Neural cell (in vitro differentiated cells): ENCODE data around the gene SAG. TPM values are rescaled to one million over a fixed set of nuclear protein-coding genes. Genes with fewer than 3 reads are reported as not detected.

ENCODE experiments used
- H2AFZ ChIP-seq: fragments of 200-600, 300-800 bp; sonication (generic), shearing (Covaris generic); 2 replicates; pipeline ENCODE4 v1.6.0; 2014; ENCODE audit warnings: low read depth, mild to moderate bottlenecking, antibody characterized with exemption, low read length, moderate library complexity
- H3F3A ChIP-seq: fragments of 200-600 bp; shearing (Covaris generic); 2 replicates; pipeline ENCODE4 v1.6.1; 2016; ENCODE audit warnings: mild to moderate bottlenecking, moderate library complexity, mixed read lengths, antibody characterized with exemption, low read length; ENCODE audit not compliant: insufficient read depth, poor library complexity, severe bottlenecking
- H3K27ac ChIP-seq: fragments of 200-600, 300-800 bp; sonication (generic), shearing (Covaris generic); 2 replicates; pipeline ENCODE4 v1.5.1; 2014; ENCODE audit warnings: mild to moderate bottlenecking, low read length, moderate library complexity
- H3K27me3 ChIP-seq: fragments of 300-800, 200-600 bp; sonication (generic), shearing (Covaris generic); 2 replicates; pipeline ENCODE4 v1.6.0; 2014; ENCODE audit warnings: mild to moderate bottlenecking, low read depth, low read length, moderate library complexity; ENCODE audit not compliant: insufficient read depth
- H3K36me3 ChIP-seq: fragments of 300-800, 200-600 bp; sonication (generic), shearing (Covaris generic); 2 replicates; pipeline ENCODE4 v1.5.1; 2014; ENCODE audit warnings: mild to moderate bottlenecking, antibody characterized with exemption, low read length, moderate library complexity; ENCODE audit not compliant: insufficient read depth
- H3K4me2 ChIP-seq: fragments of 300-800, 200-600 bp; sonication (generic), shearing (Covaris generic); 2 replicates; pipeline ENCODE4 v1.6.0; 2014; ENCODE audit warnings: mild to moderate bottlenecking, low read length
- H3K4me3 ChIP-seq: fragments of 300-800, 200-600 bp; sonication (generic), shearing (Covaris generic); 2 replicates; pipeline ENCODE4 v1.5.1; 2014; ENCODE audit warnings: mild to moderate bottlenecking, low read length, moderate library complexity
- H3K79me2 ChIP-seq: fragments of 200-600 bp; shearing (Covaris generic); replicated peaks from 2 replicates; pipeline ENCODE4 v1.6.0; 2014; ENCODE audit warnings: mild to moderate bottlenecking, low read length, moderate library complexity; ENCODE audit not compliant: insufficient read depth
- H3K9ac ChIP-seq: fragments of 300-800, 200-600 bp; sonication (generic), shearing (Covaris generic); 2 replicates; pipeline ENCODE4 v1.6.1; 2016; ENCODE audit warnings: mild to moderate bottlenecking, low read length, mixed read lengths
- H3K9me2 ChIP-seq: fragments of 200-600 bp; shearing (Covaris generic); 2 replicates; pipeline ENCODE4 v1.6.1; 2016; ENCODE audit warnings: mild to moderate bottlenecking, low read length, mixed read lengths; ENCODE audit not compliant: insufficient read depth
- H3K9me3 ChIP-seq: fragments of 200-600, 300-800 bp; sonication (generic), shearing (Covaris generic); 2 replicates; pipeline ENCODE4 v1.6.1; 2016; ENCODE audit warnings: mild to moderate bottlenecking, mixed run types, low read length, moderate library complexity, mixed read lengths
- H4K20me1 ChIP-seq: fragments of 200-600 bp; shearing (Covaris generic); 2 replicates; pipeline ENCODE4 v1.6.1; 2016; ENCODE audit warnings: mild to moderate bottlenecking, mixed run types; ENCODE audit not compliant: insufficient read depth
- CTCF ChIP-seq: fragments of 450-650 bp; IDR thresholded peaks from 2 replicates; pipeline ENCODE4 v1.5.1; 2014; ENCODE audit warnings: antibody characterized with exemption, mild to moderate bottlenecking, moderate library complexity; ENCODE audit not compliant: poor library complexity, severe bottlenecking
- EP300 ChIP-seq: fragments of 450-650 bp; conservative IDR thresholded peaks from 2 replicates; pipeline ENCODE4 v1.6.1; 2014; ENCODE audit warnings: antibody characterized with exemption, mild to moderate bottlenecking, moderate library complexity; ENCODE audit not compliant: poor library complexity, severe bottlenecking
- EZH2 ChIP-seq: fragments of 200-600, 300-800 bp; shearing (Covaris generic), sonication (generic); IDR thresholded peaks from 2 replicates; pipeline ENCODE4 v1.6.1; 2014; ENCODE audit warnings: antibody characterized with exemption, low read length, borderline replicate concordance, mild to moderate bottlenecking; ENCODE audit not compliant: insufficient read depth, poor library complexity, severe bottlenecking
- MXI1 ChIP-seq: fragments of 450-650 bp; conservative IDR thresholded peaks from 2 replicates; pipeline ENCODE4 v1.6.1; 2014; ENCODE audit warnings: antibody characterized with exemption, mild to moderate bottlenecking; ENCODE audit not compliant: poor library complexity, severe bottlenecking
- POLR2AphosphoS5 ChIP-seq: IDR thresholded peaks from 2 replicates; pipeline ENCODE4 v1.6.1; 2012
- RAD21 ChIP-seq: fragments of 450-650 bp; conservative IDR thresholded peaks from 2 replicates; pipeline ENCODE4 v1.6.1; 2014; ENCODE audit warnings: antibody characterized with exemption, mild to moderate bottlenecking, moderate library complexity
- REST ChIP-seq: IDR thresholded peaks from 2 replicates; pipeline ENCODE4 v1.6.1; 2012; ENCODE audit warnings: borderline replicate concordance
- SMC3 ChIP-seq: fragments of 450-650 bp; conservative IDR thresholded peaks from 2 replicates; pipeline ENCODE4 v1.6.1; 2014; ENCODE audit warnings: antibody characterized with exemption, mild to moderate bottlenecking, moderate library complexity; ENCODE audit not compliant: poor library complexity
- TAF1 ChIP-seq: IDR thresholded peaks from 2 replicates; pipeline ENCODE4 v1.6.1; 2012; ENCODE audit warnings: low read depth
- polyA plus RNA-seq: library from polyadenylated mRNA; depleted of rRNA; stranded (reverse); fragments of >200 nt; gene quantifications from 2 replicates; pipeline ENCODE4 v1.2.3, GENCODE V29; 2014

SAG gene
- polyA plus RNA-seq, 1 donor from 2014 or later, result not detected

- Histone ChIP-seq H3K9ac (no peak overlapping the region), H4K20me1 (no peaks in the 10 kb centered on the region), H3K9me2 (no peaks in the 10 kb centered on the region), H3K36me3 (no peaks in the 10 kb centered on the region), H3K27me3 (no peaks in the 10 kb centered on the region), H3K4me3 (no peak overlapping the region), H3K27ac (no peak overlapping the region), H2AFZ (no peak overlapping the region), H3K79me2 (no peaks in the 10 kb centered on the region), H3K9me3 (no peaks in the 10 kb centered on the region), H3K4me2 (no peak overlapping the region), H3F3A (no peaks in the 10 kb centered on the region)
- TF ChIP-seq EZH2 (no peak), POLR2AphosphoS5 (no peak), SMC3 (no peak), CTCF (no peak), TAF1 (no peak), REST (no peak), EP300 (no peak), RAD21 (no peak), MXI1 (no peak)
These were observed 33.7 kb downstream of the SAG start for GRCh38 chr2:233341296-233341695.

GRCh38 chr2:233342301-233342700, 34.7 kb downstream of the SAG start:
- no peak overlapping the region for H3K9ac ChIP-seq
- H3F3A ChIP-seq, result no peaks in the 10 kb centered on the region
- no peak overlapping the region for H3K4me3 ChIP-seq
- no peaks in the 10 kb centered on the region for H3K79me2 ChIP-seq
- no peak overlapping the region for H3K27ac ChIP-seq
- H2AFZ ChIP-seq, result no peak overlapping the region
- no peaks in the 10 kb centered on the region for H3K9me3 ChIP-seq
- H3K4me2 ChIP-seq, result no peak overlapping the region
- no peaks in the 10 kb centered on the region for H3K27me3 ChIP-seq
- H4K20me1 ChIP-seq, result no peaks in the 10 kb centered on the region
- H3K9me2 ChIP-seq, result no peaks in the 10 kb centered on the region
- TF ChIP-seq SMC3, result no peak
- no peak for TF ChIP-seq POLR2AphosphoS5
- TF ChIP-seq REST, result no peak
- no peak for TF ChIP-seq RAD21
- no peak for TF ChIP-seq EP300
- TF ChIP-seq EZH2, result no peak
- TF ChIP-seq CTCF, result no peak
- H3K36me3 ChIP-seq, result no peaks in the 10 kb centered on the region
